Measurements from ENCODE around the gene RBFOX1.

RBFOX1 gene

DNA sequence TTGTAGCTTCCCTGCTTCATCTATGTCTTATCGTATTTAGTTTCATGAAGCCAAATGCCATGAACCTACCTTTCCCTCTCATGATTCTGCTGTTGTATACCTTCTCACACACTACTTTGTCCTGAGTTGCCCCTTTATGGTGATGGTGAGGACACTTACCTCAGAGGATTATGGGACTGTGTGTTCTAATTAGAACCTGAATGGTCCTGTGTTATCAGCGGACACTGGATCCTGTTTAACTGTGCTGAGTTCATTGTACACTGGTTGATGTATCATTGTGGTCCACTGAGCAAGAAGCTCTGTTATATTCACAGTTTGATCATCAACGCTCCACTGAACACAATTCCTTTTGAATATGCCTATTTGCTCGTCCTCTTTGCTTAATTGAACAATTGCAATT lies 343.0 kb downstream of the RBFOX1 start:
- no peak for DNase-seq

DNA sequence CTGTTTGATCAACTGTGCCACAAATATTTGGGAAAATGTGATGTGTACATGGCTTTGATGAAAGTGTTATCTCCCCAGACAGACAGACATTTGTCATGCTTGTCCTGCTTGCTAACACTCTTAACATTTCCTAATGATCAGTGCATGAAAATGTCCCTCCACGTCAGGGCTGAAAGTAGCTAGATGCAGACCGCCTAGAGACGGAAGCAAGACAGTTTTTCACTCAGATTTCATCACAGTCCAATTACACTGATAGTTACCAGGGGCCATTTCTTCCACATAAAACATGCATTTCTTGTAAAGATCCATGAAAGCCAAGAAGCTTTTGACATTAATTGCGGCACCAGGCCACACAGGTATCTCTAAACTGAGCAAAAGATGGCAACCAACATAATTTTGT lies 347.7 kb downstream of the RBFOX1 start:
- DNase-seq, result no peak

DNA sequence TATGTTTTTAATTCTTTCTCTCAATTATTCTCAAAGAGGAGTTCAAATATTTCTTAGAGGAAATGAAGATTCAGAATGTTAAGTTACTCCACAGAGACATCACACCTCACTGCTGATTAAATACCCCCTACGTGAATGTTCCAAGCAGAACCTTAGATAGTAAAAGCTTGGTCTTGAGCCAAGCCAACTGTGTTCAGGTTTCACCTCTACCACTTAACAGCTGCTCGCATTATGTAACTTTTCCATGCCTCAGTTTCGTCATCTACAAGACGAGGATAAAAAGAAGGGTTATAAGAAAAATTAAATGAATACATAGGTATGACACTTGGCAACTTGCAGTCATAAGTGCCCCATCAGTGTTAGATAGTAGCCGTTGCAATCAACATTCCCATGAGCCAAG lies 356.2 kb downstream of the RBFOX1 start:
- no peak for DNase-seq

DNA sequence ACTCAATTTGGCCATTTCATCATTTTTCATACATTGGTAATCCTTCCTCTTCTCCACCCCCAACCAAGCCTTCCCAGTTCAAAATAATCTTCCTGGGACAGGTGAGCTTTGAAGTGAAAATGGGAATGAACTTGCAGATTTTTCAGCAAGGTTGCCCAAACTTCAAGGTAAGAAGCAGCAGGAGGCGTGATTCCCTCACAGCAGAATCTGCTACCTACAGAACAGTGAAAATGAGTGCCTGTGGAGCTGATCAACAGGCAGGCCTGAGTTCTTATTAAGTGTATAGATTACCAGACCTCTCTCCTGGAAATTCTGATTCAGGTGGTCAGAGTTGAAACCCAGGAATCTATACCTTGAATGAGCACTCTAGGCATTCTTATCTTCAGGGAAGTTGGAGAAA lies 356.6 kb downstream of the RBFOX1 start:
- DNase-seq, result no peak

DNA sequence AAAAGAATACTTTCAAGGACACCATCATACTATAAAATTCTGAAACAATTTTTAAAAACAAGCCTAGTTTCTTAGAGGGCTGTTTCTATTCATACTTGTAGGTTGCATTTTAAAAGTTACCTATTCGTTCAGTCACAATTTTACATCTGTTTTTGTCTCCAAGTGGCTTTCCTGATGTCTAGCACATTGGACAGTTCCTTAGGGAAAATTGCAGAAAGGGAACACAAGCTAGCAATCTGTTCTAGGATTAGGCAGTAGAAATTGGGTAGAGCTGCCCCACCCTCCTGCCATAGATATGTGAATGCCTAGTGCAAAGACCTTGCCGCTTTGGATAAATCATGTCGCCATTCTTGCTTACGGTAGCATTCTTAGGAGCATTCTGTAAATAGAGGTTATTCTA lies 358.9 kb downstream of the RBFOX1 start:
- DNase-seq, result no peak

DNA sequence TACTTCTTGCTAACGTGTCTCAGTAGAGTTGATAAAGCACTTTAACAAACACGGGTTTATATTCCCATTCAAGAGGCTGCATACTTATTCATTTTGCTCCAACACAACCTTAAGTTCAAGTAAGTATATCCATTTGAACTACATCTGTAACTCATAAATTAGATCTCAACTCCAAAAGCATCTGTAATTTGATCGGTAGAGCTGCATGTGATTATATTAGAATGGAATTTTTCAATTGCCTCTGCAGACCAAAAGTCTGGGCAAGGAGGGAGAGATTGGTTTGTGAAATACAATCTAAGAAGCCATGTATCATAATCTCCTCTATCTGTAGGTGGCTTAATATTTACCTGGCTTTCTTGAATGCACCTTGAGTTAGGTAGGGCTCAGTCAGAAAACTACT lies 371.0 kb downstream of the RBFOX1 start:
- DNase-seq, result no peak

DNA sequence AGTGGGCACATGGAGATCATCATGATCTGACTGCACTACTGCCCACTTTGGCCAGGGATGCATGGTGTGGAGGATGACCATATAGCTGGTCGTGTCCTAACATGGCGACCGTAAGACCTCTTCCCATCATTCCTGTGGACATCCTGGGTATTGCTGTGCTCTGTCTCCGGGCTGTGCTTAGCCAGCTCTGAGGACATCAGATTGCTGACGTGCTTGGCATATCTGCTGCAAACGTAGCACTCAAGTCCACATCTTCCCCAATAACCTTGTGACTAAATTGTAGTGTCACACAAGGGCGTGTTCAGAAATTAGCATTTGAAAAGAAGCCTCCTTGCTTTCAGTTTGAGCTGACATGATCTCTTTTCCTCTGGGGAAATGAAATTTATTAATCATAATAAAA lies 373.2 kb downstream of the RBFOX1 start:
- no peak for DNase-seq

DNA sequence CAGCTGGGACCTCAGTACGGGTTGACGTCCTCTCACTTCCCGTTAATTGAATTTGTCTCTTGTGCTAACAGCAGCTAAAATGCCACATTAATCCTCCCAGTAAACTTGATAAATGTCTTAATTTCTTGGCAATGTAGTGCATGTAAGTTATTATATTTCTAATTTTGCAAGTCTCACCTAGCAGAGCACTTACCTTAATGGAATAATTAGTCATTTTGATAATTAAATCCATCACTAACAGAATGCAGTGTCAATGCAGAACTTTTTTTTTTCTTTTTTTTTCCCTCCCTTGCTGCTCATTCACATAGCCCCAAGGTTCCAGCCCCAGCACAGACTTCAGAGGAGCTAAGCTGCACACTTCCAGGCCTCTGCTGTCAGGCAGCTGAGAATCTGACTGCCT lies 376.5 kb downstream of the RBFOX1 start:
- DNase-seq, result no peak

DNA sequence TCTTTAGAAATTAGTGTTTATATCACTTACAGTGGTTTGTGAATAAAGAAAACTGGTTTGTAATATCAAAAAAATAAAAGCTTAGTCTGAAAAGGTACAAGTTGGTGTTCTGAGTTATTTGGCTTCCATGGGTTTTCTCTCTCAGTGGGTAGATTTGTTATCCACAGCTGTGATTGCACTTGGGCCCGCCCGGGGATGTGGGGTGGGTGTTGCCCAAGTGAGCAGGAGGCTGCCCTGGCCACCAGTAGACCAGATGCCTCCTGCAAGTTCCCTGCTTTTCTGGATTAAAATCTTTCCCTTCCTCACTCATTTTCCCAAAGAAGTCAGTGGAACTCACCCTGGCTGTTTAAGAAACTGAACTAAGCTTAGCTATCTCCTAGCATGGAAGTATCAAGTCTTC lies 380.6 kb downstream of the RBFOX1 start:
- DNase-seq, result no peak

DNA sequence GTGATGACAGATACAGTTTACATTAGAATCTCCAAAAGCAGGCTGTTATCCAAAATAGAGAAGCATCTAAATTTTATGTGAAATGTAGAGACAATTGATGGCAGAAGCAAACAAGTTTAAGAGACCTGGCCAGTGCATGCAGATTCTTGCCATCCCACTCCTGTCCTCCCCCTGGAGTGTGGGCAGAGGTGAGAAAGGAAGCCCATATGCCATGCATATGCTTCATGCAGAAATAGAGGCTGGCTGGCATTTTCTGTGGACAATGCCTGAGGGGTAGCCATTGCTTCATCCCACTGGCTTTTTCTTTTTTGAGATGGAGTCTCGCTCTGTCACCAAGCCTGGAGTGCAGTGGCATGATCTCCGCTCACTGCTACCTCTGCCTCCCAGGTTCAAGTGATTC lies 382.1 kb downstream of the RBFOX1 start:
- peak in 1 of 51 donors; percentile 26 for DNase-seq

DNA sequence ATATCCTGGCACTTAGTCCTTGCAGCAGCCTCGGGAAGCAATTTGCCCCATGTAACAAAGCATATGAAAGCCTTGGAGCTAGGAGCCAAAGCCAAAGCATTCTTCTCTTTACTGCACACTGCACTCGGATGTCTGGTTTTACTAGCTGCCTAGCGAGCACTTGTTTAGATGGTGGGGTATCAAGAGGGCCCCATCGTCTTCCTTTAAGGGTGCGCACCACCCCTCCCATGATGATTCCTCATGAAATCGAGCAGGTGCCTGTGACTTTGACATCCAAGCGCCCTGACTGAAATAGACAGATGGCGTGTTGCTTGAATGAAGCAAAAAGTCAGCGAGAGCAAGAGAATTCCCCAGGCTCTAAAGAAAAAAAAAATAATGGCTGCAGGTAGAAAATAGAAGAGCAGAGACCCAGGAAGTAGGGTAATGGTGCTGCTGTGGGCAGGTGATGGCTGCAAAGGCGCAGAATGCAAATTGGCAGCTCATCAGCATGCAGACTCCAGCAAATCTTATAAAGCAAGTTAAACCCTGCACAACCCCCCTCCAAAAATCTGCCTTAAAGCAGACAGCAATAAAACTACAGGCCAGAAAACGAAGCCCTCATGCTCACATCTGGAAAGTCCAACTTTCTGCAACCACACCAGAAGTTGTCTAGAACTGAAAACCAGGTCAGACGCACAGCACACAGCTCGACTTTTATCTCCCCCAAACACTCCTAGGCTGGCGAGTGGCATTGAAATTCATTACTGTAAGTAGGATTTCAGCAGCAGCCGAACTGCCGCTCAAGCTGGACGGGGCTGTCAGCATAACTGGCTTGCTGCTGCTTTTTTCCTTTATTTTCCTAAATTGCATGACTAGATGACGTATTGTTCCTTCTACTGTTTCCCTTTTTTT lies 384.3 kb downstream of the RBFOX1 start:
- DNase-seq, result no peak

DNA sequence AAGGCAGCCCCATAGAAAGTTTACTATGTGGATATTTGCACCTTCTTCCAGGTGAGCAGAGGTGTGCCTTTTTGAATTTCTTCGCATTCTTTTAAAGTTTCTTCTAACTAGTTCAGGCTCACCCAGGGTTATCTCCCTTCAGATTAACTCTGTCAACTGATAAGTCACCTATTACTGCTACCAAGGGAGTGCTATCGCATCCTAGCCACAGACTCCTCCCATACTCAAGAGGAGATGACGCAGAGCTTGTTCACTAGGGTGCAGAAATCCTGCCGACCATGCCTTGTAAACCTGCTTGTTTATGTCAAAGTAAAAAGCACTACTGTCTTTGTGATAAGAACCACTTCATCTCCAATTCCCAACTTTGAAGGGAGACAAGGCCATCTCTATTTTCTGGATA lies 390.1 kb downstream of the RBFOX1 start:
- no peak for DNase-seq

DNA sequence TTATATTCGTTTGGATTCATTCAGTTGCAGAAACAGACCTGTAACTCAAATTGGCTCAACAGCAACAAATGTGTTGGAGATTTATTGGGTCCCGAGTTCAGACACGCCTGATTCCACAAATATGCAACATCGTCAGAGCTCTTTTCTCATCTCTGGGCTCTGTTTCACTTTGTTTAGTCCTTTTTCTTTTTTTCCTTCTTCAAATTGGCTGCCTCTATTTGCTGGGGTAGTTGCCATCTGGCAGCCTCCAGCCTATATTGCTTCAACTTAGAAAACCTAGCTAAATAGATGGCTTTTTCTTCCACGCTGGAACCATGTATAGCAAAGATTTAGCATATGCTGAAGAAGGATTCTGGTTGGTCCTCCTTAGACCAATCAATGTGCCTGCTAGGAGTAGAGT lies 398.5 kb downstream of the RBFOX1 start:
- DNase-seq, result peak in 1 of 51 donors; percentile 9

DNA sequence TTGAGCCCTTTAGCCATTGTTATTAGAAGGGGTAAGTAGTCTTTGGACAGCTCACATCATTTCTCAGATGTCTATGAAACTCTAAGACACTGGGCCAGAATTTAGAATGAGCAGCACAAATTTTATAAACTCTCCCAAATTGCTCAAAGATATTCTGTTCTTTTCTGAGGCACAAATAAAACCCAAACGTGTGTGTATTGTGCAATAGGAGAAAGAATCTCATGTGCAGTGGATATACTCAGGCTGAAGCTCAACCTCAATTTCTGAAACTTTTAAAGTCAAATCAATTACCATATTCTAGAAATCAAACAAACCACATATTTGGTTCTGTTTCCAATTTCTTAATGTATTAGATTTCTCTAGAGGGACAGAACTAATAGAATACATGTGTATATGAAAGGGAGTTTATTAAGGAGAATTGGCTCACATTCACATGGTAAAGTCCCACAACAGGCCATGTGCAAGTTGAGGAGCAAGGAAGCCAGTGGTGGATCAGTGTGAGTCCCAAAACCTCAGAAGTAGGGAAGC lies 403.6 kb downstream of the RBFOX1 start:
- no peak for DNase-seq

DNA sequence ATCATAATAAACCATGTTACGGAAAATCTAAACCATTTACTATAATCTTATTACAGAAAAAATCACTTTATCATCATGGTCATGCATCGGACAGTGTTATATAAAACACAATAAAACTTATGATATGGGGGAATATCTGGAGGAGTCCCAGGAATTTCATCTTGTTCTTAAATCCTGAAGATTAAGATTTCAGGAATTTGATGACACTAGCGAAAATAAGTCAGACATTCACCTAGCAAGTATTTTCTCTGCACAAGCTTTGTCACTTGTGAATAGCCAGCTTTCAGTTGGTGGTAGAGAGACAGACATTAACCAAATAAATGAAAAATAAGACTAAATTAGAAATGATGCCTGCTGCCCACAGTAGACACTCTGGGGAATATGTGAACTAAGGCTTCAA lies 410.0 kb downstream of the RBFOX1 start:
- DNase-seq, result no peak

DNA sequence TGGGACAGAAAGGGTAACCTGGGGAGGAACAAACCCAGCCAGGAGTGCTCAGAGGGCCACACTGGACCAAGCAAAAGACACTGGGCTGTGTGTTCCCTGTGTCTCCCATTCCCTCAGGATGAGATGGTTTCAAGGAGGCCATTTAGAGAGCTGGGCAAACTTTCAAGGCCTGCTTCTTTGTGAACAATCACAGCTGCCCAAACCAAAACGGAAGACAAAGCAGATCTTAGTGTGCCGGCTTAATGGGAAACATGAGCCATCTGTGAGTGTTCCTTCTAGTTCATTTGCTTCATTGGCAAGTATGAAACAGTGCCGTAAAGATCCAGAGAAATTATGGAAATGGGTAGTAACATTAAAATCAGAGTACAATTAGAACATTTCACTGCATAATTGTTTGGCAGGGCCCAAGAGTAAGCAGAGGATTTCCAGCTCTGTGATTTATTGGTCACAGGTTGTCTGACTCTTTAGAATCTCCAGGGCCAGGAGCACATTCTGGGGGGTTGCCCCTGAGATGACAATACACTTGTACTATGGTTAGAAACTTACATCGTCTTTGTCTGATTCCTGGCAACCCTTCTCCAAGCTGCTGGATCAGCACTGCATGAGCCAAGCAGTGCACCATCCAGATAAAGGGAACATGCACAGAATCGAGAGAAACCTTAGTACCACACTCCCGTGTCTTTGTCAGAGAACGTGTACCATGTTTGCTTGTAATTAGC lies 412.1 kb downstream of the RBFOX1 start:
- peak in 29 of 51 donors; percentile 2 to 66 (median 23) for DNase-seq

DNA sequence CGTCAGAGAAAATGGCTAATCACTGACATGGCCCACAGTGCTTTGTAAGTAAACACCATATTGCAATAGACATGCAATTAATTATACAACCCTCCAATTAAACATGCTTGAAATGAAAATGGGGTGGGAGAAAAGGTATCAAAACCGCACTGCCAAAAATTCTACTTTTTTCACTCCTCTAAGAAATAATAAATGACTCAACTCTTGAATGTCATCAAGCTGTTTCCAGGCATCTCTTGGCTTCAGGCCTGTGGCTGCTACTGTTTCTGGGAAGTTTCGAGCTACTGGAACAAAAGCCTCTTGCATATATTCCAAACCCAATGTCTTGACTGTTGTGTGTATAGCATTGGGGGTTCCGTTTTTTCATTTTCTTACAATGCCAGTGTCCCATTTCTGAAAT lies 412.6 kb downstream of the RBFOX1 start:
- DNase-seq, result peak in 15 of 51 donors; percentile 0 to 63 (median 16)

DNA sequence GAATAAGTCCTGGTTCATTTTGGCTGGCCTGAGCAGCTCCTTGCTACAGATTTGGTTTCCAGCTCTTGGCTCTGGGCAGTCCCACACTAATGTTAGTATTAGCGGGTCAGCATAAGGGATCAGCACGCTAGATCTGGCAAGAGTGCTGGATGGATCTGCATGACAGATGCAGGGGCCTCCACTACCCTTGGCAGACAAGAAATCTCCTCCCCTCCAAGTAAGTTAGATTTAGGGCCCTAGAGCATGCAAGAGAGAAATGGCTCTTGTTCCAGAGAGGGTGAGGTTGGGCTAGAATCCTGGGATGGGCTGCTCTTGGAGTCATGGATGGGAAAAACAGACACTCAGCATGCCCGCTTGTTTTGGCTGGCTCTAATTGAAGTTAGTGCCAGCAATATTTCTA lies 414.3 kb downstream of the RBFOX1 start:
- no peak for DNase-seq

DNA sequence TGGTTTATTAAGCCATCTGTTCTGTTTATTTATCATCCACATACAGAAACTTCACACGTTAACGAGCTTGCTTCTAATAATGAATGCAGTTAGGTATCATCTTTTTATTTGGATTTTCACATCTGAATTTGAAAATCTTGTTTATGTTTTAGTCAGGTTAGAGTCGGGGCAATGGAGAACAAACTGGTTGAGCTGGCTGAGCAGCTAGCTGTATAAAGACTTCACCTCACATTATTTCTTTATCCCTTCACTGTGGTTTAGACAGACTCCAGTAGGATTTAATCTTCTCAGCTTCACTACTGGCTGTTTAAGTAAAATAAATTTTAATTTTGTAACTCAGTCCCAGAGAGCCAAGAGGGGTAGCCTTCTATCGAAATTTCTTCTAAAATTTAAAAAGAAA lies 415.9 kb downstream of the RBFOX1 start:
- no peak for DNase-seq

DNA sequence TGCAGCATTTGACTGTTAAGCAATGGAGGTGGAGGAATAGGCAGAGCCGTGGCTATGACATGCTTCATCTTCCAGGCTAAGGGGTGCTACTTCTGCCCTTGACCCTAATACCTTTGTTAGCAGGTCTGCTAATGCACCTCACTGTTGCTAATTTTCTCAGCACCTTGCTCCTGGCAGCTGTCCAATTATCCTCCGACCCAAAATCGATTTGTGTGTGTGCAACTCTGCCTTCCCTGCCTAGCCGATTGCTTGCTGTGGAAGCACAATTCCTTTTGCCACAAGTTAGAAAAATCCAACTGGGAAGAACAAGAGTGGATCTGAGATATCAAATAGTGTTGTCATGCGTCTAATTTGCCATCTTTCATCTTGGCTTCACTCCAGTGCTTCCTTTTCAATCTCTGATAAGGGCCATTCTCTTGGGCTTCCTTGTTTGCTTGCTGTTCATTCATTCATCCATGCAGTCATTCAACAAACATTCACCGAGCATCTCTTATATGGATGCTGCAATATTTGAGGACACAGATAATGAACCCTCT lies 422.8 kb downstream of the RBFOX1 start:
- no peak for DNase-seq

Measured in hypothalamus (tissue), 51 donors.